NCI-H2227 (cell line): Measurements from ENCODE around the gene MOB4.
"Not testable (repeated sequence)": the region's sequence is repeated elsewhere in the genome, so short reads cannot be mapped to it uniquely, and the experiment has no call there.

ENCODE experiments used
- DNase-seq: peaks from one replicate; lab custom pipeline; 2025; ENCODE audit not compliant: unreplicated experiment; lab: John Stamatoyannopoulos, UW

The MOB4 gene

DNA sequence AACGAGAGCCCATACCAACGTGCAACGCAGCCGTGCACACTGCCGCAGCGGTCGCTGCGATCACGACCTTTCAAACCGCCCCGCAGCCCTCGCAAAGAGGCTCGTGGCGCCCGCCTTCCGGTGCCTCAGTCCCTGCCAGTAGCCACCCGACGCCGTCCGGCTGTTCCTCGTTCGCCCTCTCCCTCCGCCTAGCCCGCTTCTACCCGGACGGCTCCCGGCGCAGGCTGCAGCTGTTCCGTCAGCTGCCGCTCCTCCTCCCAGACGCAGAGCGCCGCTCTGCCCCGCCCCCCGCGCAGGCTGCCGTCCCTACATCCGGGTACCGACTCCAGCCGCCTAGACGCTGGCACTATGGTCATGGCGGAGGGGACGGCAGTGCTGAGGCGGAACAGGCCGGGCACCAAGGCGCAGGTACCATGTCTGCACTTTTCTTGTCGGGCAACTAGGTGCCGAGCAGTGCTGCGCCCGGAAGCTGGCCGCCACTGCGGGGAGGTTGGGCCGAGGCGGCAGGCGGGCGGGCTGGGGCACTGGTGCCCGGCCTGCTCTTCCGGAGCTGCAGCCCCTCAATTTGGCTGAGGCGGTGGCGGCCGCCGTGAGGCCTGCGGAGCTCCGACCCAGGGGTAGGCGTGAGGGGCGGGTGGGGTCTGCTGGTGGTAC, at the start of gene MOB4:
Gene MOB4 (plus strand): TSS at position 328 of the 654 bp plus-strand sequence. CDS start 21 bp downstream, at position 349.
- peak; percentile 99 for DNase-seq

GRCh38 chr2:197472166-197472565, 43.7 kb upstream of the MOB4 start:
- DNase-seq = no peak

DNA sequence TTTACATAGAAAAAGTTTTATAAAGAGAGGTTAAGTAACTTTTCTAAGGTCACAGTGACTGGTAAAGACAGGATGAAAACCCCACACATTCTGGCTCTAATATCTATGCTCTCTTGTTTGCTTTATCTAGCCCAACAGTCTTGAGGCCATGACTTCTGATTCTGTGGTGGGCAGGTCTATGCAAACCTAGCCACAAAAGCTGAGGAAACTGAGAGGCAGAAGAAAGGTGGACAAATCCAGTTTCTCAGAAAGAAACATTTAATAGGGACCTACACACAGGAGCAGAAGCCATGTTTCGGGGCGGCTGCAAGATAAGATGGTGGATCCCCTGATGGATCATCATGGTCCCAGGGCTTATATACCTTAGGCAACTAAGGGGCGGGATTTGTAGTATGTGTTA, 38.1 kb upstream of the MOB4 start:
- no peak for DNase-seq

GRCh38 chr2:197480165-197481036, 35.5 kb upstream of the MOB4 start:
- DNase-seq = no peak

GRCh38 chr2:197484248-197484647, 31.6 kb upstream of the MOB4 start:
- DNase-seq = not testable (repeated sequence)

- DNase-seq = no peak
These were observed 29.7 kb upstream of the MOB4 start for GRCh38 chr2:197486175-197486574.

DNA sequence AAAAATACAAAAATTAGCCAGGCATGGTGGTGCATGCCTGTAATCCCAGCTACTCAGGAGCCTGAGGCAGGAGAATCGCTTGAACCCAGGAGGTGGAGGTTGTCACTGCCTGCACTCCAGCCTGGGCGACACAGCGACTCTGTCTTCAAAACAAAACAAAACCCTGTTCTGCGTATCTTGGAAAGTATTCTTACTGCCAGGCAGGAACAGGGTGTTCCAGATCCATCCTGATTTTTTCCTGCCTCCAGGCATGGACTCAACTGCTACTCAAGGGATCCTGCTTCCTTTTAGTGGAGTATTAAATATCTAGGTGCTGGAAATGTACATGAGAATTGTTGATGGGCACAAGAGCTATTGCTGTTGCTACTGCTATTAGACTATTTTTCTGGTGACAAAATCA, 28.5 kb upstream of the MOB4 start:
- DNase-seq = no peak

DNA sequence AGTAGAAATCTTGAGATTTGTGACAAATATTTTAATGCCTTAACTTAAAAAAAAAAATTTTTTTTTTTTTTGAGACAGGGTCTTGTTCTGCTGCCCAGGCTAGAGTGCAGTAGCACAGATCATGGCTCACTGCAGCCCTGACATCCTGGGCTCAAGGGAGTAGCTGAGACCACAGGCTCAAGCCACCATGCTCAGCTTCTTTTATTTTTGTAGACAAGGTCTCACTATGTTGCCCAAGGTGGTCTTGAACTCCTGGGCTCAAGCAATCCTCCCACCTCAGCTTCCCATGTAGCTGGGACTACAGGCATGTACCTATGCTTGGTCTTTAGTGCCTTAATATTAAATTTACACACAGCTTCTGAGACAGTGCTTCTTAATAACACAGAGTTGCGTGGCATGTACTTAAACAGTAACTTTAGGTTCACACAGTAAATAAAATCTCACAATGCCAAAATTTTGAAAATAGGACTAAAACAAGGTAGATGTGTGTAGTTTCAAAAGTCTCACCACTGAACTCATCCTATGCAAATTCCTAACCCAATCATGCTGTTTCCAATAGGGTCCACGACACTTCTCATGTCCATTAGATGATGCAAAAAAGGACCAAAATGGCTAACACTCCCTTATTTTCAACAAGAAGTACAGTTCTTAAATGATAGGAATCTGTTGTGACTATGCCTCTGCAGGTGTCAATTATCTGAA, 20.3 kb upstream of the MOB4 start:
- no peak for DNase-seq

DNA sequence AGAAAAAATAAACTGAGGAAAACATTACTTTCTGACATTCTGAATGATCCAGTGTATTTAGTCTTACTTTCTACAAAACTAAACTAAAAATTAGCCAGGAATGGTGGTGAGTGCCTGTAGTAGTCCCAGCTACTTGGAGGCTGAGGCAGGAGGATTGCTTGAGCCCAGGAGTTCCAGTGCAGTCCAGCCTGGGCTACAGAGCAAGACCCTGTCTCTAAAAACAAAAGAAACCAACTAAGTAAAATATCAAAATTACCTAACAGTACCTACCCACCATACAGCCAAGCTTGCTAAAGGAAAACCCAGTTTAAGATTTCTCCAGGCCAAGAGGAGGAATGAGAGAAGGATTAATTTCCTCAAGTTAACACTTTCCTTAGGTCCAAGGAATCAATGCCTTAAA, 19.2 kb upstream of the MOB4 start:
- DNase-seq = no peak

GRCh38 chr2:197497326-197497725, 18.5 kb upstream of the MOB4 start:
- no peak for DNase-seq

- DNase-seq = no peak
These were observed 17.5 kb upstream of the MOB4 start for GRCh38 chr2:197498235-197498936.

DNA sequence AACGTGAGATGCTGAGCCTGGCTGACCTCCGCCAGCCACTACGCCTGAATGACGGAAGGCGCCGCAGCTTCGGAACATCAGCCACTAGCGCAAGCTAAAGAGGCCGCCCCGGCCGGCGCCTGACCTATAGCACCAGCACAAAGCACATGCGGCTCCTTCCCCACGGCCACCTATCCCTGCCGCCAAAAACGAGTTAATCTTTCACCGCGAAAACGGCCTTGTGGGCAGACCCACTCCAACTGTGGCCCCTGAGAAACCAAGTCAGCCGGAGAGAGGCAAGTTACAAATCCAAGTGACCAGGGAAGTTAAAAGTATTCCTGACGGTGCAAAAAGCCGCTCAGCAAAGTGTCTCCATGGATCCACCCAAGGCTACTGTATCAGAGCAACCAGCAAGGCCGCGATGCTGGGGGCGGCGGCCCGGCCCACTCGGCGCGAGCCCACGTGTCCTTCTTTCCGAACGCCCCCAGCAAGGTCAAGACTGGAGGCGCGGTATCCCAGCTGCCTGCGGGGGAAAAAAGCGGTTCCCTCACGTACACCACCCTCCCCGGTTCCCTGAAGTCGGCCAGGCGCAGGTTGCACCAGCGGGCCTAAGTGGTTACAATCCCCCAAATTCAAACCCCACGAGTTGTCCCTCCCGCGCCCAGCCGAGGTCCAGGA, 16.8 kb upstream of the MOB4 start:
- DNase-seq = peak; percentile 80

DNA sequence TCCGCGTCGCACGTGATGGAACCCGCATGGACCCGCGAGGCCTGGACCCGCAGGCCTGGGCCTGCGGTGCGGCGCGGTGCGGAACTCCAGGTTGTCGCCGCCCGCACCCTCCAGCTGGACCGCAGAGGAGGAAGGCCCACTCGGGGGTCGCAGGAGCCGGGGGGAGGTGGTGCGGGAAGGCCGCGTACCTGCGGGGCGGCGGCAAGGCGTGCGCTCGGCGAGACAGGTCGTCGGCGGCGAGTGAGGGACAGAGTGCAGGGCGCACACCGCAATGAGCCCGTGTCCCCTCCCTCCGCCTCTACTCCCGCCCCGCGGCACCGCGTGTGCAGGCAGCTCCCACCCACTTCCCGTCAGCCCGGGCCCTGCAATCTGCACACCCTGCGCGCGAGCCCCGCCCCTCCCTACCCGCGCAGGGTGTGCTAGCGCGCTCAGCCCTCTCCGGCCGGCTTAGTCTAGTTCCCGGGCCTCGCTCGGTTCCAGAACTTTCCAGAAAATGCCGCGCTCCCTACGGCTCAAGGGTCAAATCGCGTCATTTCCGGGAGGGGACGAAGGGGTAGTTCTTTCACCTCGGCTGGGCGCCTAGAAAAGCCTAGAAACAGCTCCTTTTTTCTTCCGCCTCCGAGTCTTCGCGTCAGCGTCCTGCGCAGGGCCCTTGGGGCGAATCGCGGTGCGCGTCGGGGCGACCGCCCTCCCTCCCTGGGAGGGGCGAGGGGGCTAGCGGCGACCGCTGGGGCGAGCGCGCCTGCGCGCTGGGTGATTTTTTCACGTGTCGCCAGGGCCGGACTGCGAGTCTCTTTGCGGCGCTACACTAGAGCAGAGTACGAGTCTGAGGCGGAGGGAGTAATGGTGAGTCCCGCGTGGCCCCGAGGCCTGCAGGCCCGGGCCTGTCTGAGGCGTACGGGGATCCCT, 16.0 kb upstream of the MOB4 start, which contains the start of the genes HSPD1 and HSPE1:
Gene HSPD1 (minus strand): TSS at position 247 of the 909 bp plus-strand sequence. CDS start 992 bp downstream, outside the sequence.
Gene HSPE1 (plus strand): TSS at position 786 of the 909 bp plus-strand sequence. CDS start 58 bp downstream, at position 844.
- DNase-seq = peak; percentile 100

DNA sequence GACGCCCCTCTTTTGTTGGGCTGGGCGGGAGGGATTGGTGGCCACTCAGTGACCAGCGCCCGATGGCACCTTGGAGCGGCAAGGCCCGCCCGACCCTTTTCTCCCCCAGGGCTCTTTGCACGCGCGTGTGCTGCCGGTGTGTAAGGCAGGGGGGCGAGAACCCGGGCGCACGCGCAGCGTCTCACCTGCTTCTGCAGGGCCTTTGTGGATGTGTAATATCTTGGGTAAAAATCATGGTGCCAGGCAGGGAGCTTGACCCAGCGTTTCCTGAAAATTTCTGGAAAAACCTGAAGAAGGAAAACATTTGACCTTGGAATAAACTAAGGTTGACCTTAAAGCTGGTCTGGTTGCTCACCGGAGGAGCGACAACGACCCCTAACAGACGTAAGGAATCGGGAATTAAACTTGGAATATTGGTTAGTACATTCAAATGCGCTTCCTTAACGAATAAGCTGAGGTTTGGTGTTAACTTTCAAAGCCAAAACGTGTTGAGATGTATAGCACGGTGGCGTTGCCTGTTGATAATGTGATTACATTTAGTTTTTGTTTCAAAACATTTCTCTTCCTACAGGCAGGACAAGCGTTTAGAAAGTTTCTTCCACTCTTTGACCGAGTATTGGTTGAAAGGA, 15.2 kb upstream of the MOB4 start:
- DNase-seq = no peak

- DNase-seq = no peak
These were observed 13.7 kb upstream of the MOB4 start for GRCh38 chr2:197502201-197502600.

DNA sequence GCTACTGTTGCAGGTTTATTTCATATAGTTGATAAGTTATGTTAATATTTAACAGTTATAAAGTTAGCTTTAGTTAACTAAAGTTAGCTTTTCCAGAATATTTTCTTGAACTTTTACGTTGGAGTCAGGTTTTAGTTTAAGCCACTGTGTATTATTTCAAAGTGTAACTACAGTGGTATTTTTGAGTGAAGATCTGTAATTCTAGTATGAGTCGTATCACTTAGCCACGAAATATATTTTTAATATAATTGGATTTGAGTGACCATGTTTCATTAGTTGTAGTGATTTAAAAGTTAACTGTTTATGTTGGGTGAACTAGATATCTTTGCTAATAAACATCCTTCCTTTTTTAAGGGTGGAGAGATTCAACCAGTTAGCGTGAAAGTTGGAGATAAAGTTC, 13.2 kb upstream of the MOB4 start:
- no peak for DNase-seq

DNA sequence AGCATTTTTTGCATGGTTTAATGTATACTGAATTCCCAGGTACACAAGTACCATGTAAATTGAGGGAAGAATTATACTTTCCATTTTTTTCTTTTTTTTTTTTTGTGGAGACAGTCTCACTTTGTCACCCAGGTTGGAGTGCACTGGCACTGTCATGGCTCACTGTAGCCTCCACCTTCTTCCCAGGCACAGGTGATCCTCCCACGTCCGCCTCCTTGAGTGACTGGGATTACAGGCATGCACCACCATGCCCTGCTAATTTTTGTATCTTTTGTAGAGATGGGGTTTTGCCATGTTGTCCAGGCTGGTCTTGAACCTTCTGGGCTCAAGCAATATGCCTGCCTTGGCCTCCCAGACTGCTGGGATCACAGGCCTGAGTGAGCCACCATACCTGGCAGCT, 11.9 kb upstream of the MOB4 start:
- DNase-seq = no peak

- no peak for DNase-seq
These were observed 11.4 kb upstream of the MOB4 start for GRCh38 chr2:197504512-197504911.

- no peak for DNase-seq
These were observed 9.2 kb upstream of the MOB4 start for GRCh38 chr2:197506658-197507057.
